ENCODE results near the gene SLITRK5.

Gene SLITRK5

DNA sequence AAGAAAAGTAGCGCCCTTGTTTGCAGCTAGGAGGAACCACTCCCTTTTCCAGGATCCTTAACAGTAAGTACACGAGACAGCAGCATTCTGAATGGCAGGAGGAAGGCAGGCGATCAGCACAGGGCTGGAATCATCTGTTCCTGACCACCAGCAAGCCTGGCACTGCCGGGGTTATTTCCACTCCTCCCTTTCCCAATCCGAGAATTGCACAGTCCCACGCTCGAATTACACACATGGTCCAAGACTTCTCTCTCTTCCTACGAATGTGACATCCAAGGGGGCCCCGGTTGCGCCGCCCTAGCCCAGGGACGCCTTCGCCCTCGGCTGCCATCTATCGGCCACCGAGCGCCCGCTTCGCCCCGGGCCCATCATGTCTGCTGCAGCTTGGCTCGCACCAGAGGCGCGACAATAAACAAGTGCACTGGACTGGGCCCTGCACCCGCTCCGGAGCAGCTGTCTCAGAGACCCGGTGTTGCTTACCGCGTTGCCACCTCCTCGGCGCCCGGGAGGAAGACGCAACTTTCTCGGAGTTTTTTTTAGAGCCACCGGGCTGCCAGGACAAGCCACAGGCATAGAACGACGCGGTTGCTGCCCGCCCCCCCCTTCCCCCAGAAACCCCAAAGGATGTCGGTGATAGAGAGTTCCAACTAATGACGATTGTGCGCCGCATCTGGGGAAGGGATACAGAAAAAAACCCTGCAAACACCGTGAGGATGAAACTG, at the start of gene SLITRK5:
TSS of gene SLITRK5 (plus strand) at position 341 of the 722 bp plus-strand sequence. CDS start 4,018 bp downstream, outside the sequence.
- peak; percentile 85 for DNase-seq

DNA sequence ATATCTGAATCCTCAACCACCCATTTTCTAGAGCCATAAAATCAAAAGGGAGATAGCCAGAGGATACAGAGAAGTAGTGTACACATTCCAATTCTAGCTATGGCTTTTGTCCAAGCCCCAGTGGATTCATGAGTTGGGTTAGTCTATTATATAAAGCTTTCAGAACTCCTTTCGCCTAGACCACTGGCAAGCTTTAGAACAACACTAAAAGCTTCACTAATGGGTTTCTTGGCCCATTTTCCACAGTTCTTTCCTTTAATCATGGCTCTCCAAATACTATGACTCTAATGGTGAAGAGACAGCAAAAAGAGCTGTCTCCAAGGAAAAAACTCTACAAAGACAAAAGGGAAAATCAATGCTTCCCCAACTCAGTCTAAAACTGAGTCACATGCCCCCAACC, 48.2 kb upstream of the SLITRK5 start:
- DNase-seq, result no peak

DNA sequence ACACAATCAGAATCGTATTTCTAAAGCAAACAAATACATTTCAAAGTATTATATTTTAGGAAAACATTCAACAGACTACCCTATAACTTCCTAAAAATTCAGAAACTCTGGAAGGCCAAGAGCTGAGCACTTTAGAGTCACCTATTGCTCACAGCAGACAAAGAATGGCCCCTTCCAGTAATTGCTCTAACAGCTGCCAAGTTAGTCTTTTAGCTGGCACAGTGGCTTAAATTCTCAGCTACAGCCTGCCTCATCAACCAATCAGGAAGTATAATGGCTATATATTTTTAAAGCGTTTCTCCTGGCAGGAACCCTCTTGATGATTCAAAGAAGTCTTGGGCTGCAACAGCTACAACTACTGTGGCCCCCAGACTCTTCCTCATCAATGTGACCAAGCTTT, 14.9 kb upstream of the SLITRK5 start:
- no peak for DNase-seq

DNA sequence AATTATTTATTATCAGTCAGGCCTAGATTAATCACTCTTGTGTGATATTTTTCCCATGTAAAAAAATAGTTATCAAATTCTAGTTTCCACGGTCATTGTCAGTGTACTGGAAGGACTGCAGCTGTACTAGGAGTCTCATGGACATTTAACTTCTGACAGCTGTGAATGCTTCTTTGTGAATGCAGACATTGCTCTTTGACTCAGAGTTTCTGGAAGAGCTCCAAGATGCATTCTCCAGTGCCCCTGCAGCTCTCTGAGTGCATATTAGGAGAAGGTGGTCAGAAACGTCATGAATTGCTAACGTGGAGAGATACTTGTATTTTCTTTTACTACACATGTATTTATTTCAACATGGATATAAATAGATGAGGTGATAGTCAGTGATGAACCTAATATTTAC, 9.7 kb upstream of the SLITRK5 start:
- DNase-seq, result no peak

DNA sequence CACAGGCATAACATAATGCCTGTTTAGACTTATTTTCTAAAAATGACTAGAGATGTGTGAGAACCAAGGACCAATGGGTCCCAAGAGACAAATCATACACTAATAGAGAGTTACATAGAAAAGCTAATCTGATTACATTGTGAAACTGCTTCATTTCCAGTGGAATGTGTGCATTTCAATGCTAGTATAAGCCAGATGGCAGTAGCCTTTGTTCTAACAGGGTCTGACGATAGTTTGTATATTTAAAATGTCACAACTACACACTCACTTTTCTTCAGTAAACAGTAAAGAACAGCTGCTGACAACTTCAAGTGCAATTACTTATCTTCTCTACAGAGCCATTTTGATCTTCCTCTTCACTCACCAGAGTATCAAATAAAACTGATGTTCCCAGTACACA, 4.3 kb upstream of the SLITRK5 start:
- no peak for DNase-seq

GRCh38 chr13:87667686-87668085, 3.5 kb upstream of the SLITRK5 start:
- DNase-seq, result no peak

DNA sequence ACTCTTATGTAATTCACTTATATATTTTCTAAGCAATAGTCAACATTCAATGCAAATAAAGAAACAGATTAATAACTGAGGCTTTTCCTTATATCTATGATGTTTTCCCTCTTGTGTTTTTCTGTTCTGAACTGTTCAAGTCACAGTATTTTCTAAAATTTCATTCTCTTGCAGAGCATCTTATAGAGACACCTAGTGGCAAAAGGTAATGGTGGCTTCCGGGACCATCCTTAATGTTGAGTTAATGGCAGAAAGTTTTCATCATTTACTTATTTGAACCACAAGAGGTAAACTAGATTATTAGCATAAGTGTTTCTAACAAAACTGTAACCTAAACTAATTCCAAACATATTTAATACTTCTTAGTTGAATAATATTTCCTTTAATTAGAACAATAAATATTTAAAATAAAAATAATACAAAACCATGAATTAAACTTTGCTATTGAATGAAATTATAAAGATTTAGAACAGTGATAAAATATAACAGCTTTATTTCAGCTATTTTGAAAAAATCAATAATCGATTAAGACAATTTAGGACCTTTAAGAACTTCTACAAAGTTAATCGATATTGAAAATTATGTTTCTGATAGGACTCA, 1.7 kb upstream of the SLITRK5 start:
- DNase-seq, result peak; percentile 76

DNA sequence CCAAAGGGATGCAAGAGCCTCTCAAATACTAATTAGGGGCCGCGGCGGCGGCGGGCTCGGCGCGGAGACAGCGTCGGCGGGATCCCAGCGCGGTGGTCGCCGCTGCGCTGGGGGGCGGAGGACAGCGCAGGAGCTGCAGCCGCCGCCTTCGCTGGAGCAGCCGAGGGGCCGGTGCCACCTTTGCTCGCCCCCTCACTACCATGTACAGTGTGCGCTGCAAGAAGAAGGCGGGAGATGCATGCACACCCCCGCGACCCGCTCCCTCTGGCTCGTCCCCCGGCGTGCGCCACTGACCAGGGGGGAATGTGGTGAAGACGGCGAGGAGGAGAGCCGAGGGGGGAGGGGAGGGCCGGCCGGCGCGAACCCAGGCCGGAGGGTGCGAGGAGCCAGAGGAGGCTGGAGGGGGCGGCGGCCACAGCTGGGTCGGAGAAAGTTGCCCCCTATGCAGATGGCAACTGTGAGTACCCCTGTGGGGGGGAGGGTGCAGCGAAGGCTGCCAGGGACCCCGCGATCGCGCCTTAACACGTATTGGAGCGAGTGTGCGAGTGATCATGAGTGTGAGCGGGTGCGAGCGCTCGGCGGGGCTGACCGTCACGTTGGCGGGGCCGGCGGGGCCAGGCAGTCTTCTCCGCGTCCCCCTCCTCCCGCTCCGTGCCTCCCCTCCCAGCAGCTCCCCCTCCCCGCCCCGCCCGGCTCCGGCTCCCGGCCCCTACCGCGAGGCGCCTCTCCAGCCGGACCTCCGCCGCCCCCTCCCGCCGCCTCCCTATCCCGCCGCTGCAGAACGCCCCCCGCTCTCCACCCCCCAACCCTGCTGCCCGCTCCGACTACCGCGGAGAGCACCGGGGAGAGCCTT, 808 bp downstream of the SLITRK5 start:
- peak; percentile 9 for DNase-seq

- no peak for DNase-seq
Measured at GRCh38 chr13:87674247-87674738, 3.1 kb downstream of the SLITRK5 start.

GRCh38 chr13:87675851-87676250, 4.7 kb downstream of the SLITRK5 start:
- no peak for DNase-seq

GRCh38 chr13:87676254-87677042, 5.3 kb downstream of the SLITRK5 start:
- DNase-seq, result no peak

- DNase-seq, result no peak
Measured at GRCh38 chr13:87677043-87677495, 5.9 kb downstream of the SLITRK5 start.

GRCh38 chr13:87677496-87678371, 6.6 kb downstream of the SLITRK5 start:
- peak; percentile 32 for DNase-seq

DNA sequence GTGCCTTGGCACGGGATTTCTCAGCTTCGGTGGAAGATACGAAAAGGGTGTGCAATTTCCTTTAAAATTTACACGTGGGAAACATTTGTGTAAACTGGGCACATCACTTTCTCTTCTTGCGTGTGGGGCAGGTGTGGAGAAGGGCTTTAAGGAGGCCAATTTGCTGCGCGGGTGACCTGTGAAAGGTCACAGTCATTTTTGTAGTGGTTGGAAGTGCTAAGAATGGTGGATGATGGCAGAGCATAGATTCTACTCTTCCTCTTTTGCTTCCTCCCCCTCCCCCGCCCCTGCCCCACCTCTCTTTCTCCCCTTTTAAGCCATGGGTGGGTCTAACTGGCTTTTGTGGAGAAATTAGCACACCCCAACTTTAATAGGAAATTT, 7.2 kb downstream of the SLITRK5 start:
- DNase-seq, result no peak

GRCh38 chr13:87680298-87680697, 9.1 kb downstream of the SLITRK5 start:
- peak; percentile 9 for DNase-seq

GRCh38 chr13:87684850-87685742, 13.9 kb downstream of the SLITRK5 start:
- no peak for DNase-seq

DNA sequence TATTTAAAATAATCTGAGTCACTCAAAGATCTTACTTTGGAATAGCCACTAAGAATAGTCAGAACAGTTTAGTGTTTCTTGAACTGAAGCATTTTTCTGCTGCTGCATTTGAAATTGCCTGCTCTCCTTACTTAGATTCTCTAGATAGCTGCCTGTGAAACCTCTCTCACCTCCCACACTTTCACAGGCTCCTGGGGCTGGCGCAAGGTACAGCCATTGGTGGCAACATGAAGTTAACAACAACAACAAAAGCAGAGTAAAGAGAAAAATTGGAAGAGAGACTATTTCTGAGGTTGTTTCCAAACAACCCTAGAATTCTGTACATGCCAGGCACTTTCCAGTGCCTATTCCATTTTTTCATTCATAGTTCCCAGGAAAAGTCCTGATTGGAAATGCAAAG, 25.3 kb downstream of the SLITRK5 start:
- no peak for DNase-seq

GRCh38 chr13:87698268-87698667, 27.1 kb downstream of the SLITRK5 start:
- DNase-seq, result no peak

DNA sequence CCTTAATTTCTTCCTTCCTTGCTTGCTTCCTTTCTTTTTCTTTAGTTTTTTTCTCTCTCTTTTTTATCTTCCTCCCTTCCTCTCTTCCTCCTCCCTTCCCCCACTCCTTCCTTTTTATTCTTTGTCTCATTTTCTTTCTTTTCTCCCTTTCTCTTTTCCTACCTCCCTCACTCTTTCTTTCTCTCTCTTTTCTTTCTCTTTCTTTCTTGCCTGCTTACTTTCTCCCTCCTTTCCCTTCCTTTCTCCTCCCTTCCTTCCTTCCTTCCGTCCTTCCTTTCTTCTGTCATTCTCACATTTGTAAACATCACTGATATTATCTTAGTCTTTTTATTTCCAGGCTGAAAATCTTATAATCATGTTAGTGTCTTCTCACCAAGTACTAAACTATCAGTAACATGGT, 38.8 kb downstream of the SLITRK5 start:
- DNase-seq, result no peak

GRCh38 chr13:87712012-87712411, 40.8 kb downstream of the SLITRK5 start:
- DNase-seq, result no peak

Measured in hematopoietic multipotent progenitor cell treated with erythropoietin and hydrocortisone succinate and interleukin-3 and kit ligand, for 6 days (in vitro differentiated cells).